Keratinocyte (primary cell): ENCODE data around the gene DUSP7. TPM values are rescaled to one million over a fixed set of nuclear protein-coding genes. Genes with fewer than 3 reads are reported as not detected.

Source experiments
- DNase-seq: peaks from one replicate; pipeline ENCODE4 v3.0.0-alpha.2; 2011; ENCODE audit warnings: low read depth, missing footprints, low spot score
- FAIRE-seq: peaks from 2 replicates; lab custom pipeline; 2011; peaks lifted over from hg19 to GRCh38; lab: Jason Lieb, UNC
- H2AFZ ChIP-seq: 2 replicates; pipeline ENCODE4 v1.6.0; 2012; ENCODE audit warnings: low read length, control low read depth, inconsistent platforms; ENCODE audit not compliant: control insufficient read depth
- H3K27ac ChIP-seq: 2 replicates; pipeline ENCODE4 v1.5.1; 2011; ENCODE audit warnings: low read length; ENCODE audit not compliant: control insufficient read depth, insufficient read depth
- H3K27me3 ChIP-seq: 3 replicates; pipeline ENCODE4 v1.6.0; 2011; ENCODE audit warnings: low read length; ENCODE audit not compliant: control insufficient read depth, insufficient read depth; ENCODE audit errors: extremely low read depth
- H3K36me3 ChIP-seq, 2 experiments: 2 replicates in 1 of 2; 3 replicates in 1 of 2; pipeline ENCODE4 v1.5.1; 2011; ENCODE audit warnings: low read length in 2 of 2, mild to moderate bottlenecking in 1 of 2; ENCODE audit not compliant: control insufficient read depth in 2 of 2, insufficient read depth in 2 of 2; ENCODE audit errors: extremely low read depth in 1 of 2
- H3K4me1 ChIP-seq: 3 replicates; pipeline ENCODE4 v1.5.1; 2011; ENCODE audit warnings: low read length; ENCODE audit not compliant: control insufficient read depth, insufficient read depth; ENCODE audit errors: extremely low read depth
- H3K4me2 ChIP-seq: 3 replicates; pipeline ENCODE4 v1.6.0; 2011; ENCODE audit warnings: low read depth, low read length; ENCODE audit not compliant: control insufficient read depth, insufficient read depth; ENCODE audit errors: extremely low read depth
- H3K4me3 ChIP-seq, 3 experiments: fragments of 200-600 bp in 1 of 3; sonication (generic) in 1 of 3; 2 replicates in 2 of 3; 3 replicates in 1 of 3; pipeline ENCODE4 v1.5.1; 2011 to 2016; ENCODE audit warnings: low read length in 3 of 3, mild to moderate bottlenecking in 3 of 3, control low read depth in 2 of 3, inconsistent platforms in 1 of 3, low read depth in 1 of 3, mixed read lengths in 1 of 3, mixed run types in 1 of 3, moderate library complexity in 1 of 3; ENCODE audit not compliant: control insufficient read depth in 2 of 3, insufficient read depth in 2 of 3; ENCODE audit errors: extremely low read depth in 1 of 3
- H3K79me2 ChIP-seq: 2 replicates; pipeline ENCODE4 v1.6.0; 2012; ENCODE audit warnings: low read length; ENCODE audit not compliant: control insufficient read depth, insufficient read depth
- H3K9ac ChIP-seq: 3 replicates; pipeline ENCODE4 v1.6.0; 2011; ENCODE audit warnings: low read length; ENCODE audit not compliant: control insufficient read depth, insufficient read depth; ENCODE audit errors: extremely low read depth
- H3K9me1 ChIP-seq: 3 replicates; pipeline ENCODE4 v1.6.0; 2011; ENCODE audit warnings: low read length; ENCODE audit not compliant: control insufficient read depth, insufficient read depth; ENCODE audit errors: extremely low read depth
- H3K9me3 ChIP-seq: 2 replicates; pipeline ENCODE4 v1.5.1; 2012; ENCODE audit warnings: low read depth, low read length; ENCODE audit not compliant: control insufficient read depth
- H4K20me1 ChIP-seq: 3 replicates; pipeline ENCODE4 v1.6.0; 2011; ENCODE audit warnings: low read length; ENCODE audit not compliant: control insufficient read depth, insufficient read depth; ENCODE audit errors: extremely low read depth
- EZH2 ChIP-seq: IDR thresholded peaks from one replicate; pipeline ENCODE4 v1.6.1; 2012; ENCODE audit warnings: inconsistent platforms, mild to moderate bottlenecking, low read length, moderate library complexity
- dilution Hi-C: fragments of 300-500 bp; cut with MboI; formaldehyde crosslinking; loops from one replicate; pipeline ENCODE4 v1.7.0; 2020; ENCODE audit warnings: low sequenced_read_pairs; ENCODE audit not compliant: extremely low pct_ligation_motif_present
- polyA plus RNA-seq, 5 experiments: library from polyadenylated mRNA; depleted of rRNA in 3 of 5; stranded (reverse) in 3 of 5; stranded (forward) in 1 of 5; unstranded in 1 of 5; fragments of >200 nt; gene quantifications; 1 replicate in 1 of 5; 2 replicates in 3 of 5; 3 replicates in 1 of 5; pipeline versions ENCODE4 v1.2.1 to v1.2.3, GENCODE V29; 2011 to 2012; ENCODE audit warnings: missing spikeins in 2 of 5, low read depth in 1 of 5, low replicate concordance in 1 of 5
- TF ChIP-seq, protein P1 (sequence below), 3 experiments: IDR thresholded peaks in 1 of 3; conservative IDR thresholded peaks in 1 of 3; optimal IDR thresholded peaks in 1 of 3; 2 replicates in 2 of 3; 3 replicates in 1 of 3; pipeline versions ENCODE3 to v1.5.1; 2011; ENCODE audit warnings: low read length in 3 of 3, mild to moderate bottlenecking in 3 of 3, moderate library complexity in 2 of 3, control low read depth in 1 of 3, inconsistent platforms in 1 of 3; ENCODE audit not compliant: insufficient read depth in 2 of 3; ENCODE audit errors: extremely low read depth in 1 of 3

The DUSP7 gene
- polyA plus RNA-seq, 1 donor (not counting 4 experiments of a cell fraction or from before 2014, with no cell fraction given) = 103 TPM

- H3K4me2 ChIP-seq = no peak overlapping the region
- no peak overlapping the region for H3K9ac ChIP-seq
- no peaks in the 10 kb centered on the region for H3K79me2 ChIP-seq
- H3K9me3 ChIP-seq = no peaks in the 10 kb centered on the region
- H3K27ac ChIP-seq = no peak overlapping the region
- no peaks in the 10 kb centered on the region for H3K4me1 ChIP-seq
- H2AFZ ChIP-seq = no peak overlapping the region
- H3K36me3 ChIP-seq = no peaks in the 10 kb centered on the region
- DNase-seq = no peak
- FAIRE-seq = no peak
- no peaks in the 10 kb centered on the region for H3K27me3 ChIP-seq
- H3K9me1 ChIP-seq = no peaks in the 10 kb centered on the region
- dilution Hi-C loops = no loop called here
- TF ChIP-seq EZH2 = no peak
- TF ChIP-seq, protein P1, sequence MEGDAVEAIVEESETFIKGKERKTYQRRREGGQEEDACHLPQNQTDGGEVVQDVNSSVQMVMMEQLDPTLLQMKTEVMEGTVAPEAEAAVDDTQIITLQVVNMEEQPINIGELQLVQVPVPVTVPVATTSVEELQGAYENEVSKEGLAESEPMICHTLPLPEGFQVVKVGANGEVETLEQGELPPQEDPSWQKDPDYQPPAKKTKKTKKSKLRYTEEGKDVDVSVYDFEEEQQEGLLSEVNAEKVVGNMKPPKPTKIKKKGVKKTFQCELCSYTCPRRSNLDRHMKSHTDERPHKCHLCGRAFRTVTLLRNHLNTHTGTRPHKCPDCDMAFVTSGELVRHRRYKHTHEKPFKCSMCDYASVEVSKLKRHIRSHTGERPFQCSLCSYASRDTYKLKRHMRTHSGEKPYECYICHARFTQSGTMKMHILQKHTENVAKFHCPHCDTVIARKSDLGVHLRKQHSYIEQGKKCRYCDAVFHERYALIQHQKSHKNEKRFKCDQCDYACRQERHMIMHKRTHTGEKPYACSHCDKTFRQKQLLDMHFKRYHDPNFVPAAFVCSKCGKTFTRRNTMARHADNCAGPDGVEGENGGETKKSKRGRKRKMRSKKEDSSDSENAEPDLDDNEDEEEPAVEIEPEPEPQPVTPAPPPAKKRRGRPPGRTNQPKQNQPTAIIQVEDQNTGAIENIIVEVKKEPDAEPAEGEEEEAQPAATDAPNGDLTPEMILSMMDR (optimal IDR thresholded peaks at IDR 0.05 in 1 of 3, IDR thresholded peaks at IDR 0.05 in 1 of 3, conservative IDR thresholded peaks at IDR 0.05 in 1 of 3; ENCODE audit: extremely low read depth in 1 of 3, insufficient read depth in 2 of 3, low read length in 3 of 3) = no peak
- no peak overlapping the region for H3K4me3 ChIP-seq
- H4K20me1 ChIP-seq = no peaks in the 10 kb centered on the region
Observed at GRCh38 chr3:52079958-52080357, 23.6 kb upstream of the DUSP7 start.

DNA sequence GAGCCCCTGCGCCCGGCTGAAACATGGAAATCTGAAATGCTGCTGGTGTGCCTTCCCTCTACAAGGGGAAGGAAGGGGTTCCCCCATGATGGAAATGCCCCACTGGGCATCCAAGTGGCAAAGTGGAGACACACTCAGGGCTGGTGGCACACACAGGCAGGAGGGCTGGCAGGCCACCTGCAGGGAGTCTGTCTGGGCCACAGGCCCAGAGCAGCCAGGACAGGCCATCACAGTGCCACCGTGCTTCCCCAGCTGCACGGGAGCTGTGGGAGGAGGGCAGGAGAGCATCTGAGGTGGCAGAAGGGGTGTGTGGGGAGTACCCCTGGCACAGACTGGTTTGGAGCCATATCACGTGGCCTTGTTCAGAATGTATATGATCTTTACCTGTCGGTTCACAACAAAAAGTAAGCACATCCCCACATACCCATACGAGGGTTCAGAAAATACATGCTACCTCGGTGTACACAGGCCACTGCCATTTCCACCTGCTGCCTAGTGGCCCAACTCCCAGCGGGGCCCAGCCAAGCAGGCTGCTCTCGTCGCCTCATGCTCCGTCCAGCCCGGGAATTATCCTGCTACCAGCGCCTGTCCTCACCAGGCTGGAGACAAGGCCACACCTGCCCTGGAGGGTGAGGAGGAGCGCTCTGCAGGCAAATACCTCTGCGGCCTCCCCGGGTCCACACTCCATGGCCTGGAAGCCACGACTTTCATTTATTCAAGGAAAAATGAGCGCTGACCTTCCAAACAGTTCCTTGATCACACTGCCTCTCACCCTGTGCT lies 22.6 kb upstream of the DUSP7 start:
- Histone ChIP-seq H2AFZ (no peak overlapping the region), H3K36me3 (no peaks in the 10 kb centered on the region), H3K4me3 (no peak overlapping the region), H3K27me3 (no peaks in the 10 kb centered on the region), H4K20me1 (no peaks in the 10 kb centered on the region), H3K4me1 (no peaks in the 10 kb centered on the region), H3K4me2 (no peak overlapping the region), H3K79me2 (no peaks in the 10 kb centered on the region), H3K9me1 (no peaks in the 10 kb centered on the region), H3K27ac (no peak overlapping the region), H3K9me3 (no peaks in the 10 kb centered on the region), H3K9ac (no peak overlapping the region)
- dilution Hi-C loops = no loop called here
- FAIRE-seq (no peak), DNase-seq (no peak)
- TF ChIP-seq, protein P1 (optimal IDR thresholded peaks at IDR 0.05 in 1 of 3, IDR thresholded peaks at IDR 0.05 in 1 of 3, conservative IDR thresholded peaks at IDR 0.05 in 1 of 3; ENCODE audit: extremely low read depth in 1 of 3, insufficient read depth in 2 of 3, low read length in 3 of 3) = no peak
- TF ChIP-seq EZH2 = no peak
